GM23248 (cell line): ENCODE results near the gene MIGA1. TPM values are rescaled to one million over a fixed set of nuclear protein-coding genes. Genes with fewer than 3 reads are reported as not detected.

Source experiments
- DNase-seq: peaks from one replicate; pipeline ENCODE4 v3.0.0-alpha.2; 2015
- H2AFZ ChIP-seq: fragments of 200-600 bp; sonication (generic); 2 replicates; pipeline ENCODE4 v1.6.1; 2016; ENCODE audit warnings: antibody characterized with exemption
- H3F3A ChIP-seq: fragments of 200-600 bp; sonication (generic); 2 replicates; pipeline ENCODE4 v1.6.1; 2016; ENCODE audit warnings: mild to moderate bottlenecking, antibody characterized with exemption, mixed run types; ENCODE audit not compliant: insufficient read depth
- H3K27ac ChIP-seq: fragments of 200-600 bp; sonication (generic); 2 replicates; pipeline ENCODE4 v1.5.1; 2016; ENCODE audit warnings: mild to moderate bottlenecking
- H3K27me3 ChIP-seq: fragments of 200-600 bp; sonication (generic); replicated peaks from 2 replicates; pipeline ENCODE4 v1.6.1; 2016; ENCODE audit warnings: mild to moderate bottlenecking; ENCODE audit not compliant: insufficient read depth
- H3K36me3 ChIP-seq: fragments of 200-600 bp; sonication (generic); 2 replicates; pipeline ENCODE4 v1.6.1; 2016; ENCODE audit warnings: low read depth, mild to moderate bottlenecking
- H3K4me1 ChIP-seq: fragments of 200-600 bp; sonication (generic); 2 replicates; pipeline ENCODE4 v1.6.1; 2016; ENCODE audit warnings: mild to moderate bottlenecking; ENCODE audit not compliant: insufficient read depth
- H3K4me2 ChIP-seq: fragments of 200-600 bp; sonication (generic); one replicate; pipeline ENCODE4 v1.6.1; 2016; ENCODE audit warnings: mild to moderate bottlenecking; ENCODE audit not compliant: unreplicated experiment
- H3K4me3 ChIP-seq: fragments of 200-600 bp; sonication (generic); 2 replicates; pipeline ENCODE4 v1.5.1; 2016; ENCODE audit warnings: mild to moderate bottlenecking
- H3K79me2 ChIP-seq: fragments of 200-600 bp; sonication (generic); 2 replicates; pipeline ENCODE4 v1.6.1; 2016; ENCODE audit warnings: mild to moderate bottlenecking; ENCODE audit not compliant: insufficient read depth
- H3K9ac ChIP-seq: fragments of 200-600 bp; sonication (generic); 2 replicates; pipeline ENCODE4 v1.6.1; 2016; ENCODE audit warnings: mild to moderate bottlenecking
- H3K9me2 ChIP-seq: fragments of 200-600 bp; sonication (generic); 2 replicates; pipeline ENCODE4 v1.6.1; 2016; ENCODE audit warnings: mixed run types, mild to moderate bottlenecking, moderate library complexity; ENCODE audit not compliant: insufficient read depth
- H3K9me3 ChIP-seq: fragments of 200-600 bp; sonication (generic); one replicate; pipeline ENCODE4 v1.6.1; 2017; ENCODE audit warnings: low read depth
- H4K20me1 ChIP-seq: fragments of 200-600 bp; sonication (generic); 2 replicates; pipeline ENCODE4 v1.6.0; 2016; ENCODE audit not compliant: insufficient read depth
- EZH2 ChIP-seq: fragments of 200-600 bp; sonication (generic); IDR thresholded peaks from 2 replicates; pipeline ENCODE4 v1.6.1; 2018; ENCODE audit warnings: antibody characterized with exemption, mild to moderate bottlenecking; ENCODE audit not compliant: insufficient read depth, poor library complexity, severe bottlenecking
- EZH2phosphoT487 ChIP-seq: fragments of 200-600 bp; sonication (generic); IDR thresholded peaks from 2 replicates; pipeline ENCODE4 v1.6.1; 2018; ENCODE audit warnings: antibody characterized with exemption, moderate library complexity, mild to moderate bottlenecking, low read depth; ENCODE audit not compliant: insufficient read depth
- WGBS, 2 experiments: methylation state at CpG; one replicate each; pipeline ENCODE4 v1.1.6; 2015 to 2017; ENCODE audit warnings: low lambda C conversion rate in 2 of 2, low coverage in 1 of 2; ENCODE audit errors: missing lambda C conversion rate in 2 of 2; 5-methylcytosine and 5-hydroxymethylcytosine counted together
- in situ Hi-C: fragments of 300-500 bp; cut with MboI; formaldehyde crosslinking; loops from 2 replicates; pipeline ENCODE4 v1.15.0; 2020
- polyA plus RNA-seq: library from polyadenylated mRNA; unstranded; fragments of >200 nt; fragmentation: Nextera tagmentation; extraction: Ambion mirVana; gene quantifications from 2 replicates; pipeline ENCODE4 v1.2.1, GENCODE V29; 2016
- total RNA-seq: library from RNA; depleted of rRNA; stranded (reverse); fragments of >200 nt; shearing (Covaris generic); gene quantifications from 2 replicates; pipeline ENCODE4 v1.2.3, GENCODE V29; 2014; rRNA removed

Gene MIGA1, protein sequence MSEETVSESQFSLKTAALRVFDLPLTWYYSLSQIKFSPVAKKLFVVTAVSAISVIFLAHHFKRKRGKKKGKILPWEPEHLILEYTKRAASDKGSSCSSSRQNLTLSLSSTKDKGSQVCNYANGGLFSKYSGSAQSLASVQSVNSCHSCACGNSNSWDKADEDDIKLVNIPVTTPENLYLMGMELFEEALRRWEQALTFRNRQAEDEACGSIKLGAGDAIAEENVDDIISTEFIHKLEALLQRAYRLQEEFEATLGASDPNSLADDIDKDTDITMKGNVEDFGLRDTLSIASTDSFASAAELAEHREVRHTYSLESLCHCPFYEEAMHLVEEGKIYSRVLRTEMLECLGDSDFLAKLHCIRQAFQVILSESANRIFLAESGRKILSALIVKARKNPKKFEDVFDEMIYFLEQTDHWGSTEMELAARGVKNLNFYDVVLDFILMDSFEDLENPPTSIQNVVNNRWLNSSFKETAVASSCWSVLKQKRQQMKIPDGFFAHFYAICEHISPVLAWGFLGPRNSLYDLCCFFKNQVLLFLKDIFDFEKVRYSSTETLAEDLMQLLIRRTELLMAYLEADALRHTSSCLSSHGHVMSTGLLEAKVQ
- 11.6 and 15.4 TPM in 2 replicates for total RNA-seq
- polyA plus RNA-seq: 13.6 and 14.4 TPM in 2 replicates

- H3K27me3 ChIP-seq: no peaks in the 10 kb centered on the region
- H3K36me3 ChIP-seq: peaks cover 11% of the 10 kb centered on the region
- H3K9me2 ChIP-seq: no peaks in the 10 kb centered on the region
- peaks cover 64% of the 10 kb centered on the region for H3K79me2 ChIP-seq
- peak within 1 kb of the TSS; percentile 98 for H2AFZ ChIP-seq
- H3F3A ChIP-seq: no peaks in the 10 kb centered on the region
- 1 to 3% methylated on average over 30 to 40 of the region's 40 CpGs for WGBS, 2 experiments
- no peaks in the 10 kb centered on the region for H3K9me3 ChIP-seq
- peak within 1 kb of the TSS; percentile 87 for H3K4me2 ChIP-seq
- peak; percentile 88 for DNase-seq
- H3K27ac ChIP-seq: peak within 1 kb of the TSS; percentile 9; the same call in 1 of the 2 replicates
- in situ Hi-C loops: no loop called here
- peaks cover 17% of the 10 kb centered on the region for H3K4me1 ChIP-seq
- peak within 1 kb of the TSS; percentile 85 for H3K4me3 ChIP-seq
- H3K9ac ChIP-seq: peak within 1 kb of the TSS; percentile 84
- TF ChIP-seq EZH2phosphoT487: no peak
- no peak for TF ChIP-seq EZH2
- H4K20me1 ChIP-seq: no peaks in the 10 kb centered on the region
Observed at GRCh38 chr1:77779529-77780281, at the start of gene MIGA1. TSS of gene MIGA1 (plus strand) at chr1:77779649. CDS start at chr1:77783253, 3,604 bp downstream.

GRCh38 chr1:77732090-77732489, 47.4 kb upstream of the MIGA1 start:
- Histone ChIP-seq H3K4me3 (no peak overlapping the region), H2AFZ (no peak overlapping the region), H3F3A (no peaks in the 10 kb centered on the region), H3K27me3 (no peaks in the 10 kb centered on the region), H4K20me1 (no peaks in the 10 kb centered on the region), H3K4me1 (no peaks in the 10 kb centered on the region), H3K9me3 (no peaks in the 10 kb centered on the region), H3K36me3 (peaks cover 45% of the 10 kb centered on the region), H3K9me2 (no peaks in the 10 kb centered on the region), H3K27ac (no peak overlapping the region), H3K9ac (no peak overlapping the region), H3K4me2 (no peak overlapping the region), H3K79me2 (peaks cover 35% of the 10 kb centered on the region)
- no peak for DNase-seq
- in situ Hi-C loops: no loop called here
- TF ChIP-seq EZH2phosphoT487 (no peak), EZH2 (no peak)
- WGBS, 2 experiments: 100% methylated on average over 1 of the region's 1 CpG

DNA sequence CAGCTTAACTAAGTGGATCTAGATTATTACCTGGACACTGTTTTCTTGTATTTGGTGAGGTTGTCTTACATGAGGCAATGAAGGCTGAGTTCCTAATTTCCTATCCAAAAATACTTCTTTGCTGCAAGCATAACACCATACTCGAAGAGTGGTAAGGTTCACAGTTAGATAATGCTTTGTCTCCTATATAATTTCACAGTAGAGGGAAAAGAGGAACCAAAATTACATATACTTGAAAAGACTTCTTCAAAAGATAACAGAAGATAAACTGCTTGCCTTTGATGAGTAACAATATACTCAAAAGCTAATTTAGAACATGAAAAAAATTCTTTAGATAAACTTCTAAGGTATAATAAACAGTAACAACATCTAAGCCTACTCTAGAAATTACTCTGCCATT, 40.2 kb upstream of the MIGA1 start:
- peaks cover 6% of the 10 kb centered on the region; the same call in 1 of the 2 replicates for H4K20me1 ChIP-seq
- no peak for DNase-seq
- no peaks in the 10 kb centered on the region for H3K4me1 ChIP-seq
- no peaks in the 10 kb centered on the region for H3K27me3 ChIP-seq
- no peak overlapping the region for H3K4me3 ChIP-seq
- no peaks in the 10 kb centered on the region for H3K9me3 ChIP-seq
- no peak overlapping the region for H3K9ac ChIP-seq
- H3K36me3 ChIP-seq: peaks cover 44% of the 10 kb centered on the region
- H3K9me2 ChIP-seq: no peaks in the 10 kb centered on the region
- H3K79me2 ChIP-seq: peaks cover 82% of the 10 kb centered on the region
- H3F3A ChIP-seq: no peaks in the 10 kb centered on the region
- H2AFZ ChIP-seq: no peak overlapping the region
- WGBS, 2 experiments: 97 to 100% methylated on average over 1 of the region's 1 CpG
- H3K27ac ChIP-seq: no peak overlapping the region
- H3K4me2 ChIP-seq: no peak overlapping the region
- no peak for TF ChIP-seq EZH2phosphoT487
- no peak for TF ChIP-seq EZH2
- in situ Hi-C loops: no loop called here

DNA sequence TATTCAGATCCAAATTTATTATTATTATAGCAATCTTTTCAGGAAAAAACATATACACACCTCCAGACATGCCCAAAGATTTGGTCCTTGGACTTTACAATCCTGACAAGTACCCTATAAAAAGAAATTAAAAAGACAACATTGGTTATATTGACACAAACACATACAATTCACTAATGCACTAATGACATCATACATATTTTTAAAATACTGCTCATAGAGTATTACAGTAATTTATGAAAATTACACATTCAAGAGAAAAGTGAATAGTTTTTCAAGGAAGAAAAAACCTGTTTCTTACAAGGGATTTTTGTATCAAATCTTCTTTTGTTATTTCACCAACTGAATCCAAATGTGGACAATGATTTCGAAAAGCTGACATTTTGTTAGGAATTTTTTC, 38.1 kb upstream of the MIGA1 start:
- H3K36me3 ChIP-seq: peaks cover 28% of the 10 kb centered on the region
- H3K4me3 ChIP-seq: no peak overlapping the region
- no peak for DNase-seq
- WGBS, 2 experiments: 96 to 100% methylated on average over 1 of the region's 1 CpG
- H3K4me2 ChIP-seq: no peak overlapping the region
- peaks cover 6% of the 10 kb centered on the region; the same call in 1 of the 2 replicates for H4K20me1 ChIP-seq
- no peak overlapping the region for H3K27ac ChIP-seq
- H3K9me3 ChIP-seq: no peaks in the 10 kb centered on the region
- H3K4me1 ChIP-seq: no peaks in the 10 kb centered on the region
- no peak overlapping the region for H2AFZ ChIP-seq
- peaks cover 94% of the 10 kb centered on the region for H3K79me2 ChIP-seq
- in situ Hi-C loops: no loop called here
- no peaks in the 10 kb centered on the region for H3F3A ChIP-seq
- TF ChIP-seq EZH2 (no peak), EZH2phosphoT487 (no peak)
- H3K27me3 ChIP-seq: no peaks in the 10 kb centered on the region
- H3K9ac ChIP-seq: no peak overlapping the region
- no peaks in the 10 kb centered on the region for H3K9me2 ChIP-seq
